HEK293 (cell line): Measurements from ENCODE around the gene FOXC1.

Experiments
- ATF2 ChIP-seq: fragments of 450-650 bp; formaldehyde crosslinking; IDR thresholded peaks from 2 replicates; pipeline ENCODE4 v1.5.1; 2016; ENCODE audit warnings: missing biosample characterization, missing genetic modification characterization, low read depth
- BCL11B ChIP-seq: fragments of 450-650 bp; formaldehyde crosslinking; IDR thresholded peaks from 2 replicates; pipeline ENCODE4 v1.5.1; 2016; ENCODE audit warnings: low read depth, missing biosample characterization, missing genetic modification characterization
- KLF16 ChIP-seq: fragments of 450-650 bp; formaldehyde crosslinking; IDR thresholded peaks from 2 replicates; pipeline ENCODE4 v1.5.1; 2017; ENCODE audit warnings: missing biosample characterization, missing genetic modification characterization
- KLF9 ChIP-seq: fragments of 450-650 bp; formaldehyde crosslinking; IDR thresholded peaks from 2 replicates; pipeline ENCODE4 v1.5.1; 2016; ENCODE audit warnings: missing biosample characterization, missing genetic modification characterization, low read depth
- PATZ1 ChIP-seq: fragments of 450-650 bp; formaldehyde crosslinking; IDR thresholded peaks from 2 replicates; pipeline ENCODE4 v1.5.1; 2016; ENCODE audit warnings: missing biosample characterization, missing genetic modification characterization
- PRDM6 ChIP-seq: fragments of 450-650 bp; formaldehyde crosslinking; IDR thresholded peaks from 2 replicates; pipeline ENCODE4 v1.5.1; 2017; ENCODE audit warnings: missing biosample characterization, missing genetic modification characterization
- SETDB1 ChIP-seq: IDR thresholded peaks from one replicate; pipeline ENCODE4 v1.6.1; 2017; ENCODE audit warnings: mild to moderate bottlenecking, low read length, moderate library complexity, mixed read lengths; ENCODE audit not compliant: insufficient read length
- ZBTB26 ChIP-seq: fragments of 450-650 bp; formaldehyde crosslinking; optimal IDR thresholded peaks from 2 replicates; pipeline ENCODE3; 2016; ENCODE audit warnings: missing biosample characterization, mild to moderate bottlenecking, missing genetic modification characterization
- ZFP37 ChIP-seq: fragments of 450-650 bp; formaldehyde crosslinking; IDR thresholded peaks from 2 replicates; pipeline ENCODE4 v1.5.1; 2016; ENCODE audit warnings: missing biosample characterization, missing genetic modification characterization
- ZNF138 ChIP-seq: fragments of 450-650 bp; formaldehyde crosslinking; IDR thresholded peaks from 2 replicates; pipeline ENCODE4 v1.5.1; 2016; ENCODE audit warnings: missing biosample characterization, missing genetic modification characterization, borderline replicate concordance
- ZNF174 ChIP-seq: fragments of 450-650 bp; formaldehyde crosslinking; IDR thresholded peaks from 2 replicates; pipeline ENCODE4 v1.5.0; 2017; ENCODE audit warnings: missing biosample characterization, mild to moderate bottlenecking, missing genetic modification characterization
- ZNF184 ChIP-seq: fragments of 450-650 bp; IDR thresholded peaks from 2 replicates; pipeline ENCODE4 v1.5.1; 2018; ENCODE audit warnings: missing biosample characterization, mild to moderate bottlenecking, missing genetic modification characterization
- ZNF19 ChIP-seq: fragments of 450-650 bp; formaldehyde crosslinking; IDR thresholded peaks from 2 replicates; pipeline ENCODE4; 2016; ENCODE audit warnings: missing biosample characterization, missing genetic modification characterization, low read depth
- ZNF202 ChIP-seq: fragments of 450-650 bp; formaldehyde crosslinking; IDR thresholded peaks from 2 replicates; pipeline ENCODE4 v1.5.1; 2016; ENCODE audit warnings: missing biosample characterization, missing genetic modification characterization, borderline replicate concordance
- ZNF433 ChIP-seq: fragments of 450-650 bp; formaldehyde crosslinking; IDR thresholded peaks from 2 replicates; pipeline ENCODE4 v1.5.1; 2016; ENCODE audit warnings: missing biosample characterization, missing genetic modification characterization, low read depth
- ZNF488 ChIP-seq: fragments of 450-650 bp; formaldehyde crosslinking; IDR thresholded peaks from 2 replicates; pipeline ENCODE4 v1.5.1; 2016; ENCODE audit warnings: missing biosample characterization, missing genetic modification characterization
- ZNF585B ChIP-seq: fragments of 450-650 bp; formaldehyde crosslinking; IDR thresholded peaks from 2 replicates; pipeline ENCODE4 v1.5.1; 2016; ENCODE audit warnings: missing biosample characterization, missing genetic modification characterization
- ZNF623 ChIP-seq: fragments of 450-650 bp; formaldehyde crosslinking; IDR thresholded peaks from 2 replicates; pipeline ENCODE4 v1.5.1; 2016; ENCODE audit warnings: missing biosample characterization, missing genetic modification characterization
- ZNF654 ChIP-seq: fragments of 450-650 bp; formaldehyde crosslinking; IDR thresholded peaks from 2 replicates; pipeline ENCODE4 v1.5.1; 2016; ENCODE audit warnings: low read depth, missing biosample characterization, missing genetic modification characterization
- ZNF664 ChIP-seq: fragments of 450-650 bp; formaldehyde crosslinking; IDR thresholded peaks from 2 replicates; pipeline ENCODE4 v1.5.1; 2016; ENCODE audit warnings: missing biosample characterization, missing genetic modification characterization
- ZNF707 ChIP-seq: fragments of 450-650 bp; formaldehyde crosslinking; IDR thresholded peaks from 2 replicates; pipeline ENCODE4 v1.5.1; 2016; ENCODE audit warnings: missing biosample characterization, missing genetic modification characterization
- ZNF768 ChIP-seq: fragments of 450-650 bp; formaldehyde crosslinking; IDR thresholded peaks from 2 replicates; pipeline ENCODE4 v1.5.1; 2018; ENCODE audit warnings: missing biosample characterization, mild to moderate bottlenecking, missing genetic modification characterization
- ZNF830 ChIP-seq: fragments of 450-650 bp; IDR thresholded peaks from 2 replicates; pipeline ENCODE4 v1.5.0; 2018; ENCODE audit warnings: missing biosample characterization, missing genetic modification characterization, low read depth, mild to moderate bottlenecking, moderate library complexity
- ZSCAN23 ChIP-seq: fragments of 450-650 bp; formaldehyde crosslinking; IDR thresholded peaks from 2 replicates; pipeline ENCODE4 v1.5.1; 2016; ENCODE audit warnings: missing biosample characterization, missing genetic modification characterization
- TF ChIP-seq, protein P1 (sequence below): fragments of 450-650 bp; formaldehyde crosslinking; IDR thresholded peaks from 2 replicates; pipeline ENCODE4 v1.5.1; 2016; ENCODE audit warnings: missing biosample characterization, missing genetic modification characterization
- TF ChIP-seq, protein P2 (sequence below): fragments of 450-650 bp; formaldehyde crosslinking; IDR thresholded peaks from 2 replicates; pipeline ENCODE4 v1.5.1; 2016; ENCODE audit warnings: missing biosample characterization, missing genetic modification characterization
- TF ChIP-seq, protein P3 (sequence below): fragments of 450-650 bp; formaldehyde crosslinking; IDR thresholded peaks from 2 replicates; pipeline ENCODE4 v1.5.1; 2016; ENCODE audit warnings: missing biosample characterization, missing genetic modification characterization

Gene FOXC1

GRCh38 chr6:1597121-1597744, 12.5 kb upstream of the FOXC1 start (continued):
- TF ChIP-seq ZNF184, result no peak
- no peak for TF ChIP-seq KLF9 (tag by site-specific recombination)
- 0 out of 2 replicates have a peak, but pooled peaks have one; percentile 55 for TF ChIP-seq ZNF19
- TF ChIP-seq ZBTB26 (tag by site-specific recombination), result no peak
- TF ChIP-seq ZNF174 (tag by site-specific recombination), result no peak
- TF ChIP-seq PATZ1 (tag by site-specific recombination), result peak; percentile 81
- TF ChIP-seq ZSCAN23 (tag by site-specific recombination), result no peak
- TF ChIP-seq ZNF433 (tag by site-specific recombination), result no peak
- no peak for TF ChIP-seq ZNF138 (tag by site-specific recombination)
- no peak for TF ChIP-seq ZFP37 (tag by site-specific recombination)
- no peak for TF ChIP-seq ZNF585B (tag by site-specific recombination)
- TF ChIP-seq SETDB1, result no peak
- TF ChIP-seq, protein P1, sequence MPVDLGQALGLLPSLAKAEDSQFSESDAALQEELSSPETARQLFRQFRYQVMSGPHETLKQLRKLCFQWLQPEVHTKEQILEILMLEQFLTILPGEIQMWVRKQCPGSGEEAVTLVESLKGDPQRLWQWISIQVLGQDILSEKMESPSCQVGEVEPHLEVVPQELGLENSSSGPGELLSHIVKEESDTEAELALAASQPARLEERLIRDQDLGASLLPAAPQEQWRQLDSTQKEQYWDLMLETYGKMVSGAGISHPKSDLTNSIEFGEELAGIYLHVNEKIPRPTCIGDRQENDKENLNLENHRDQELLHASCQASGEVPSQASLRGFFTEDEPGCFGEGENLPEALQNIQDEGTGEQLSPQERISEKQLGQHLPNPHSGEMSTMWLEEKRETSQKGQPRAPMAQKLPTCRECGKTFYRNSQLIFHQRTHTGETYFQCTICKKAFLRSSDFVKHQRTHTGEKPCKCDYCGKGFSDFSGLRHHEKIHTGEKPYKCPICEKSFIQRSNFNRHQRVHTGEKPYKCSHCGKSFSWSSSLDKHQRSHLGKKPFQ (tag by site-specific recombination), result peak; percentile 23; the same call in 1 of the 2 replicates
- TF ChIP-seq ZNF202, result peak; percentile 10; the same call in 1 of the 2 replicates
- TF ChIP-seq PRDM6 (tag by site-specific recombination), result peak; percentile 70
- peak; percentile 56 for TF ChIP-seq KLF16 (tag by site-specific recombination)
- no peak for TF ChIP-seq ZNF768 (tag by site-specific recombination)
- no peak for TF ChIP-seq ZNF654
- TF ChIP-seq ZNF664 (tag by site-specific recombination), result peak; percentile 38; the same call in 1 of the 2 replicates
- TF ChIP-seq ZNF488 (tag by site-specific recombination), result no peak
- TF ChIP-seq ATF2 (tag by site-specific recombination), result peak; percentile 12; the same call in 1 of the 2 replicates
- no peak for TF ChIP-seq ZNF623 (tag by site-specific recombination)
- TF ChIP-seq ZNF707 (tag by site-specific recombination), result no peak
- TF ChIP-seq, protein P2, sequence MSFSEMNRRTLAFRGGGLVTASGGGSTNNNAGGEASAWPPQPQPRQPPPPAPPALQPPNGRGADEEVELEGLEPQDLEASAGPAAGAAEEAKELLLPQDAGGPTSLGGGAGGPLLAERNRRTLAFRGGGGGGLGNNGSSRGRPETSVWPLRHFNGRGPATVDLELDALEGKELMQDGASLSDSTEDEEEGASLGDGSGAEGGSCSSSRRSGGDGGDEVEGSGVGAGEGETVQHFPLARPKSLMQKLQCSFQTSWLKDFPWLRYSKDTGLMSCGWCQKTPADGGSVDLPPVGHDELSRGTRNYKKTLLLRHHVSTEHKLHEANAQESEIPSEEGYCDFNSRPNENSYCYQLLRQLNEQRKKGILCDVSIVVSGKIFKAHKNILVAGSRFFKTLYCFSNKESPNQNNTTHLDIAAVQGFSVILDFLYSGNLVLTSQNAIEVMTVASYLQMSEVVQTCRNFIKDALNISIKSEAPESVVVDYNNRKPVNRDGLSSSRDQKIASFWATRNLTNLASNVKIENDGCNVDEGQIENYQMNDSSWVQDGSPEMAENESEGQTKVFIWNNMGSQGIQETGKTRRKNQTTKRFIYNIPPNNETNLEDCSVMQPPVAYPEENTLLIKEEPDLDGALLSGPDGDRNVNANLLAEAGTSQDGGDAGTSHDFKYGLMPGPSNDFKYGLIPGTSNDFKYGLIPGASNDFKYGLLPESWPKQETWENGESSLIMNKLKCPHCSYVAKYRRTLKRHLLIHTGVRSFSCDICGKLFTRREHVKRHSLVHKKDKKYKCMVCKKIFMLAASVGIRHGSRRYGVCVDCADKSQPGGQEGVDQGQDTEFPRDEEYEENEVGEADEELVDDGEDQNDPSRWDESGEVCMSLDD (tag by site-specific recombination), result peak; percentile 80
- TF ChIP-seq BCL11B (tag by site-specific recombination), result no peak
- TF ChIP-seq, protein P3, sequence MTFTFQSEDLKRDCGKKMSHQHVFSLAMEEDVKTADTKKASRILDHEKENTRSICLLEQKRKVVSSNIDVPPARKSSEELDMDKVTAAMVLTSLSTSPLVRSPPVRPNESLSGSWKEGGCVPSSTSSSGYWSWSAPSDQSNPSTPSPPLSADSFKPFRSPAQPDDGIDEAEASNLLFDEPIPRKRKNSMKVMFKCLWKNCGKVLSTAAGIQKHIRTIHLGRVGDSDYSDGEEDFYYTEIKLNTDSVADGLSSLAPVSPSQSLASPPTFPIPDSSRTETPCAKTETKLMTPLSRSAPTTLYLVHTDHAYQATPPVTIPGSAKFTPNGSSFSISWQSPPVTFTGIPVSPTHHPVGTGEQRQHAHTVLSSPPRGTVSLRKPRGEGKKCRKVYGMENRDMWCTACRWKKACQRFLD (tag by site-specific recombination), result no peak
- TF ChIP-seq ZNF830 (tag by site-specific recombination), result no peak
